Measurements from ENCODE around the gene ROBO4.

ROBO4 gene

GRCh38 chr11:124897674-124898262 lies at the start of gene ROBO4:
Gene ROBO4 (minus strand): TSS chr11:124897865. CDS start chr11:124897795, 70 bp downstream.
- no peak for DNase-seq (ENCODE audit: low spot score)

GRCh38 chr11:124946735-124947141 lies 49.1 kb upstream of the ROBO4 start:
- no peak for DNase-seq (ENCODE audit: low spot score)

GRCh38 chr11:124945826-124946225 lies 48.2 kb upstream of the ROBO4 start:
- DNase-seq (ENCODE audit: low spot score) = no peak

GRCh38 chr11:124944565-124944964 lies 46.9 kb upstream of the ROBO4 start:
- DNase-seq (ENCODE audit: low spot score) = no peak

GRCh38 chr11:124943741-124944140 lies 46.1 kb upstream of the ROBO4 start:
- no peak for DNase-seq (ENCODE audit: low spot score)

GRCh38 chr11:124943254-124943616 lies 45.6 kb upstream of the ROBO4 start:
- DNase-seq (ENCODE audit: low spot score) = no peak

GRCh38 chr11:124942466-124943253 lies 45.0 kb upstream of the ROBO4 start:
- no peak for DNase-seq (ENCODE audit: low spot score)

- no peak for DNase-seq (ENCODE audit: low spot score)
Measured at GRCh38 chr11:124941703-124942102, 44.0 kb upstream of the ROBO4 start.

GRCh38 chr11:124938970-124939369 lies 41.3 kb upstream of the ROBO4 start:
- no peak for DNase-seq (ENCODE audit: low spot score)

GRCh38 chr11:124938206-124938765 lies 40.6 kb upstream of the ROBO4 start:
- no peak for DNase-seq (ENCODE audit: low spot score)

- DNase-seq (ENCODE audit: low spot score) = no peak
Measured at GRCh38 chr11:124937336-124937935, 39.8 kb upstream of the ROBO4 start.

- DNase-seq (ENCODE audit: low spot score) = no peak
Measured at GRCh38 chr11:124935548-124936514, 38.2 kb upstream of the ROBO4 start, which contains the start of gene HEPACAM. Gene HEPACAM (minus strand): TSS chr11:124936047. CDS start chr11:124936006, 41 bp downstream.

- DNase-seq (ENCODE audit: low spot score) = no peak
Measured at GRCh38 chr11:124934862-124935547, 37.3 kb upstream of the ROBO4 start.

GRCh38 chr11:124930799-124931198 lies 33.1 kb upstream of the ROBO4 start:
- no peak for DNase-seq (ENCODE audit: low spot score)

GRCh38 chr11:124928942-124929665 lies 31.4 kb upstream of the ROBO4 start:
- DNase-seq (ENCODE audit: low spot score) = no peak

- no peak for DNase-seq (ENCODE audit: low spot score)
Measured at GRCh38 chr11:124923296-124923695, 25.6 kb upstream of the ROBO4 start.

- no peak for DNase-seq (ENCODE audit: low spot score)
Measured at GRCh38 chr11:124922831-124923230, 25.2 kb upstream of the ROBO4 start.

GRCh38 chr11:124920870-124921609 lies 23.4 kb upstream of the ROBO4 start:
- DNase-seq (ENCODE audit: low spot score) = no peak

- no peak for DNase-seq (ENCODE audit: low spot score)
Measured at GRCh38 chr11:124920356-124920755, 22.7 kb upstream of the ROBO4 start.

- no peak for DNase-seq (ENCODE audit: low spot score)
Measured at GRCh38 chr11:124919898-124920297, 22.2 kb upstream of the ROBO4 start.

Data from RKO (cell line).